Measurements from ENCODE around the gene OMP.

Gene OMP

DNA sequence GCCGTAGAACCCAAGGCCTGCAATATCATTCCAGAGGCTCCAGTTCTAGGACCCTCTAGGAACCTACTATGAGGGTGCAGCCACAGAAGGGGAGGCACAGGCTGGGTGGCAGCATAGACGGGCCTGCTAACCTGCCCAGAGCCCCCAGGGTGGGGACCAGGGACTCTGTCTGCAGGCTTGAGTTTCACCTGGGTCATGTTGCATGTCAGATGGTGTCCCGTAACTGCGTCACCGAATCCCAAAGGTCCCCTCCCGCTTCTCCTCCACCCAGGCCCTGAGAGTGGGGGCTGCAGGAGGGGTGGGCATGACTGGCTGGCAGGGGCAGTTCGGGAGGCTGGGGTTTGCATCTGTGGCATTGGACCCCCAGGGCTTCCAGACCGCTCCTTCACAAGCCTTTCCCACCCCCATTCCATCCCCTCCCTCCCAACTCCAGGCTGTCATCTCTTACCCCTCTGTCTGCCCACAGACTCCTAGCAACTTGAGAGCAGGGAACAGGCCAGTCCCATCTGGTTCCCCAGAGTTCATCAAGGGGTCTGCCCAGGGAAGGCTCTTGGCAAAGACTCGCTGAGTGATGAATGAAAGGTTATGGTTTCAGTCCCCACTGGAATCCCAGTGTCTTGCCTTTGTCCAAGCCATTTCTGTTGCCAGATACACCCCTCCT is 41.7 kb downstream of the OMP start:
- DNase-seq: no peak

DNA sequence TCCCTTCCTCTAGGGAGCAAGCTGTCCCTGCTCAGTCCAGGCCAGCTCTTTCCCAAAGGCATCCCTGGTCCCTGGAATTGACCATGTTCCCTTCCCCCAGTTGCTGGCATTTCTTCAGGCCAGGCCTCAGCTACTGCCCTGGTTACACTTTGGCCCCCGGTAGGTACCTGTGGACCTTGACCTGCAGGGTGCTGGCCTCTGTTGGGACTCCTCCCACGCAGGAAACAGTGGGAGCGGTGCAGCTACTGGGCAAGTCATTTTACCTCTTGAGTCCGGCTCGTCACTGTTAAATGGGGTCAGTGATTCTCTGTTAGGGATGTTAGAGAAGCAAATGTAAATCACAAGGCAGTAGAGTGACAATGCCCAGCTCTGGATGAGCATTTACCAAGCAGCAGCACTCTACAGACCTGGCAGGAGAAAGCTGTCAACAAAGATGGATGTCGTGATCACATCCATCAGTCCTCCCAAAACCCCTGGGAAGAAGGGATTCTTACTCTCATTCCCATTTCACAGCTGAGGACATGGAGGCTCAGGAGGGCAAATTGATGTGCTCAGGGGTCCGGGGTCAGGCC is 42.3 kb downstream of the OMP start:
- no peak for DNase-seq

GRCh38 chr11:77146261-77147035 is 43.8 kb downstream of the OMP start:
- DNase-seq: no peak

DNA sequence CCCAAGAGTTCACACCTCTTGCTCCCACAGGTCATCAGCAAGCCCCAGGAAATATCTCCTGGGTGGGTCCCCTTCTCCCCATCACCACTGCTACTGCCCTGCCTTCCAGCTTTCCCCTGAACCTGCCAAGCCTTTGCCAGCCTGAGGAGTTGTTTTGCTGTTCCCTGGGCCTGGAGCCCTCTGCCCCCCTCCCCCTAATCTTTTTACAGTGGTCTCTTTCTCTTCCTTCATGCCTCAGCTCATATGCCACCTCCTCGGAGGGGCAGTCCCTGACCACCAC is 44.3 kb downstream of the OMP start:
- DNase-seq: no peak

- DNase-seq: peak; percentile 77
Measured at GRCh38 chr11:77147668-77148321, 45.2 kb downstream of the OMP start.

GRCh38 chr11:77148963-77149715 is 46.5 kb downstream of the OMP start:
- no peak for DNase-seq

GRCh38 chr11:77149716-77150392 is 47.2 kb downstream of the OMP start:
- no peak for DNase-seq

GRCh38 chr11:77150836-77151235 is 48.2 kb downstream of the OMP start:
- no peak for DNase-seq

DNA sequence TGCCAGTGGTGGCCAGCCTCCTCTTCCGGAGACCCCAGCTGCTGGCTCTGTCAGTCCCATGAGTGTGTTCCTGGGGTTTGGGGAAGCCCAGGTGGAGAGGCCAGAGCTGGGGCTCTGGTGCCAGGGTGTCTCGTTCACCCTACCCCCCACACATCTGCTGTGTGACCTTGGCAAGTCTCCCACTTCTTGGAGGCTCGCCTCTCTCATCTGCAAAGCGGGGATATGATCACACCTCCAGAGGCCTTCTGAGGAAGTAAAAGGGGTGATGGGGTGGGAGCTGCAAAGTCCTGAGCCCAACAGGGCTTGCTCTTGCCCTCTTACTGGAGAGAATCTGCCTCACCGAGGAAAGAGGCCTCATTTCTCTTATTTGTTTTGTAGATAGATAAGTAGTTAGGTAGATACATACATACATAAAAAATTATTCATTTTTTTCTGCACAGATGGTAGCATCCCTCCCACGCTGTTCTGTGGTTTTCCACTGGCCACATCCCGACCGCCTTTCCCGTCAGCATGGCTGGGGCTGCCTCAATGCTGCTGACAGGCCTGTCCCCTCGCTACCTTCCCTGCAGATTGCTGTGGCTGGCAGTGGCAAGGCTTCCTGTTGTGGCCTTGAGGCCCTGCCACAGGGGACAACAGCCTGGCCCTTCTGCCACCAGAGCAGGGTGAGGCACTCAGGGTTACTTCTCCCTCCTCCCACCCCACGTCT is 49.3 kb downstream of the OMP start:
- DNase-seq: peak; percentile 78

DNA sequence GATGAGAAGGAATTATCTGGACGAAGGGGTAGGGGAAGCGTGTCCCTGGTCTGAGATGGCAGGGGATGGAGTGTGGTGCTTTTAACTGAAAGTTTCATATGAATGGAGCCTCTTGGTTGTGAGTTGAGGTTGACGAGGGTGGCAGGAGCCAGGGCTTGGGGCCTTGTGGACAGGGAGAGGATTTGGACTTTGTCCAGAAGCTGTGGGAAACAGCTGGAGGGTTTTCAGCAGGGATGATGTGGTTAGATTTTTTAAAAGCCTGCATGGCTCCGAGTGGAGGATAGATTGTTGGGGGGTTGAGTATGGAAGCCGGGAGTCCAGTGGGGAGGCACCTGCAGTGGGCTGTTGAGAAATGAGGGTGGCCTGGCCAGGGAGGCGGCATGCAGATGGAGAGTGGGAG is 50.2 kb downstream of the OMP start:
- DNase-seq: no peak

All from activated CD8-positive, alpha-beta memory T cell treated with anti-CD3 and anti-CD28 coated beads for 24 hours (primary cell).